ENCODE results near the gene ATP2C2. TPM values are rescaled to one million over a fixed set of nuclear protein-coding genes. Genes with fewer than 3 reads are reported as not detected.

Gene ATP2C2
- total and polyA plus RNA-seq, 2 of the 8 experiments (the other 6 are each of a cell fraction or from before 2014, with no cell fraction given) = 1.2 to 2.8 TPM

DNA sequence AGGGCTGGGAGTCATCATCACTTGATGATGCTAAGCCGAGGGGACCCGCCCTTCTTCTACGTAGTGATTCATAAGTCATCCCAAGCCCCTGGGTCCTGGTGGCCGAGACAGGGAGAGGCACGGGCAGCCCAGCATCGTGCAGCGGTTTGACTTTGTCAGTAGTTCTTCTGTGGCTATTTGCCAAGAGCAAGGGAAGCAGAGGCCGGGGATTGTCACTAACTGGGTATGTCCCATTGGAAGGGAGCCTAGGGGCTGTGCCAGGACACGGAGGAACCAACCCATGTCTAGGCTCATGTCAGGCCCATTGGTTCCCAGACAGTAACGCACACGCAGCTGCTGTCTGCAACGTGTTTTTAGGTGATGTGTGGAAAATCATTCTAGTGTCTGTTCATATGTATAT lies 58.5 kb downstream of the ATP2C2 start (continued):
- no peak for TF ChIP-seq KDM5A (IDR thresholded peaks at IDR 0.05; ENCODE audit: low read length)
- no peak for TF ChIP-seq BRCA1 (IDR thresholded peaks at IDR 0.05; ENCODE audit: low read depth, low read length)
- TF ChIP-seq, protein P1, sequence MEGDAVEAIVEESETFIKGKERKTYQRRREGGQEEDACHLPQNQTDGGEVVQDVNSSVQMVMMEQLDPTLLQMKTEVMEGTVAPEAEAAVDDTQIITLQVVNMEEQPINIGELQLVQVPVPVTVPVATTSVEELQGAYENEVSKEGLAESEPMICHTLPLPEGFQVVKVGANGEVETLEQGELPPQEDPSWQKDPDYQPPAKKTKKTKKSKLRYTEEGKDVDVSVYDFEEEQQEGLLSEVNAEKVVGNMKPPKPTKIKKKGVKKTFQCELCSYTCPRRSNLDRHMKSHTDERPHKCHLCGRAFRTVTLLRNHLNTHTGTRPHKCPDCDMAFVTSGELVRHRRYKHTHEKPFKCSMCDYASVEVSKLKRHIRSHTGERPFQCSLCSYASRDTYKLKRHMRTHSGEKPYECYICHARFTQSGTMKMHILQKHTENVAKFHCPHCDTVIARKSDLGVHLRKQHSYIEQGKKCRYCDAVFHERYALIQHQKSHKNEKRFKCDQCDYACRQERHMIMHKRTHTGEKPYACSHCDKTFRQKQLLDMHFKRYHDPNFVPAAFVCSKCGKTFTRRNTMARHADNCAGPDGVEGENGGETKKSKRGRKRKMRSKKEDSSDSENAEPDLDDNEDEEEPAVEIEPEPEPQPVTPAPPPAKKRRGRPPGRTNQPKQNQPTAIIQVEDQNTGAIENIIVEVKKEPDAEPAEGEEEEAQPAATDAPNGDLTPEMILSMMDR (IDR thresholded peaks at IDR 0.05; ENCODE audit: control extremely low read depth in 1 of 3, insufficient read depth in 1 of 3, low read depth in 1 of 3, low read length in 3 of 3) = no peak
- TF ChIP-seq CEBPB (IDR thresholded peaks at IDR 0.05; ENCODE audit: low read depth, low read length) = no peak
- TF ChIP-seq SRF (IDR thresholded peaks at IDR 0.05; ENCODE audit: low read depth, low read length) = no peak

All from H1 (cell line).